Measurements from ENCODE around the gene TRIM9.

The TRIM9 gene

GRCh38 chr14:51129130-51129529 is 34.2 kb upstream of the TRIM9 start:
- no peaks in the 10 kb centered on the region for H3K27me3 ChIP-seq (ENCODE audit: insufficient read depth, low read length, poor library complexity, severe bottlenecking)
- H3K4me2 ChIP-seq (ENCODE audit: low read depth, low read length, poor library complexity, severe bottlenecking), result no peak overlapping the region
- no peaks in the 10 kb centered on the region for H3K36me3 ChIP-seq (ENCODE audit: insufficient read depth, low read length)
- no peaks in the 10 kb centered on the region for H4K20me1 ChIP-seq (ENCODE audit: insufficient read depth, low read length, poor library complexity, severe bottlenecking)
- no peak overlapping the region for H3K4me3 ChIP-seq (ENCODE audit: low read length, poor library complexity, severe bottlenecking)
- H3K9me3 ChIP-seq (ENCODE audit: insufficient read depth, low read depth, low read length), result no peaks in the 10 kb centered on the region; the same call in 1 of the 2 replicates
- H2AFZ ChIP-seq (ENCODE audit: low read length), result no peak overlapping the region
- no peak overlapping the region for H3K9ac ChIP-seq (ENCODE audit: low read depth, low read length, poor library complexity, severe bottlenecking)
- no peaks in the 10 kb centered on the region for H3K4me1 ChIP-seq (ENCODE audit: insufficient read depth, low read length, poor library complexity, severe bottlenecking)
- H3K9me2 ChIP-seq (replicated peaks; ENCODE audit: low read depth, low read length), result no peaks in the 10 kb centered on the region
- no peaks in the 10 kb centered on the region for H3F3A ChIP-seq (ENCODE audit: low read depth)
- no peaks in the 10 kb centered on the region for H3K79me2 ChIP-seq (ENCODE audit: insufficient read depth, low read length)
- TF ChIP-seq CTCF (conservative IDR thresholded peaks at IDR 0.05; ENCODE audit: low read length), result no peak
- TF ChIP-seq EZH2phosphoT487 (IDR thresholded peaks at IDR 0.05; ENCODE audit: borderline replicate concordance), result no peak

- Histone ChIP-seq H3K9ac (ENCODE audit: low read depth, low read length, poor library complexity, severe bottlenecking) (no peak overlapping the region), H3K27me3 (ENCODE audit: insufficient read depth, low read length, poor library complexity, severe bottlenecking) (no peaks in the 10 kb centered on the region), H3K36me3 (ENCODE audit: insufficient read depth, low read length) (no peaks in the 10 kb centered on the region), H3K4me3 (ENCODE audit: low read length, poor library complexity, severe bottlenecking) (no peak overlapping the region), H4K20me1 (ENCODE audit: insufficient read depth, low read length, poor library complexity, severe bottlenecking) (no peaks in the 10 kb centered on the region), H2AFZ (ENCODE audit: low read length) (no peak overlapping the region), H3K4me2 (ENCODE audit: low read depth, low read length, poor library complexity, severe bottlenecking) (no peak overlapping the region), H3K79me2 (ENCODE audit: insufficient read depth, low read length) (no peaks in the 10 kb centered on the region), H3K4me1 (ENCODE audit: insufficient read depth, low read length, poor library complexity, severe bottlenecking) (peaks cover 10% of the 10 kb centered on the region), H3F3A (ENCODE audit: low read depth) (no peaks in the 10 kb centered on the region), H3K9me2 (replicated peaks; ENCODE audit: low read depth, low read length) (no peaks in the 10 kb centered on the region), H3K9me3 (ENCODE audit: insufficient read depth, low read depth, low read length) (no peaks in the 10 kb centered on the region)
- TF ChIP-seq CTCF (conservative IDR thresholded peaks at IDR 0.05; ENCODE audit: low read length), result no peak
- no peak for TF ChIP-seq EZH2phosphoT487 (IDR thresholded peaks at IDR 0.05; ENCODE audit: borderline replicate concordance)
Measured at GRCh38 chr14:51124029-51124428, 29.1 kb upstream of the TRIM9 start.

- H3K9ac ChIP-seq (ENCODE audit: low read depth, low read length, poor library complexity, severe bottlenecking), result no peak overlapping the region
- no peak overlapping the region for H2AFZ ChIP-seq (ENCODE audit: low read length)
- TF ChIP-seq EZH2phosphoT487 (IDR thresholded peaks at IDR 0.05; ENCODE audit: borderline replicate concordance) (no peak), CTCF (conservative IDR thresholded peaks at IDR 0.05; ENCODE audit: low read length) (no peak)
- no peaks in the 10 kb centered on the region for H3K79me2 ChIP-seq (ENCODE audit: insufficient read depth, low read length)
- H3K9me2 ChIP-seq (replicated peaks; ENCODE audit: low read depth, low read length), result no peaks in the 10 kb centered on the region
- peaks cover 10% of the 10 kb centered on the region for H3K4me1 ChIP-seq (ENCODE audit: insufficient read depth, low read length, poor library complexity, severe bottlenecking)
- no peaks in the 10 kb centered on the region for H4K20me1 ChIP-seq (ENCODE audit: insufficient read depth, low read length, poor library complexity, severe bottlenecking)
- H3F3A ChIP-seq (ENCODE audit: low read depth), result no peaks in the 10 kb centered on the region
- H3K36me3 ChIP-seq (ENCODE audit: insufficient read depth, low read length), result no peaks in the 10 kb centered on the region
- H3K27me3 ChIP-seq (ENCODE audit: insufficient read depth, low read length, poor library complexity, severe bottlenecking), result no peaks in the 10 kb centered on the region
- no peak overlapping the region for H3K4me3 ChIP-seq (ENCODE audit: low read length, poor library complexity, severe bottlenecking)
- no peak overlapping the region for H3K4me2 ChIP-seq (ENCODE audit: low read depth, low read length, poor library complexity, severe bottlenecking)
- H3K9me3 ChIP-seq (ENCODE audit: insufficient read depth, low read depth, low read length), result no peaks in the 10 kb centered on the region
Measured at GRCh38 chr14:51121096-51121495, 26.2 kb upstream of the TRIM9 start.
